ENCODE data around the gene SECISBP2L. TPM values are rescaled to one million over a fixed set of nuclear protein-coding genes. Genes with fewer than 3 reads are reported as not detected.

SECISBP2L gene
- total RNA-seq, 1 experiment from 2014 or later: 24.7 TPM

DNA sequence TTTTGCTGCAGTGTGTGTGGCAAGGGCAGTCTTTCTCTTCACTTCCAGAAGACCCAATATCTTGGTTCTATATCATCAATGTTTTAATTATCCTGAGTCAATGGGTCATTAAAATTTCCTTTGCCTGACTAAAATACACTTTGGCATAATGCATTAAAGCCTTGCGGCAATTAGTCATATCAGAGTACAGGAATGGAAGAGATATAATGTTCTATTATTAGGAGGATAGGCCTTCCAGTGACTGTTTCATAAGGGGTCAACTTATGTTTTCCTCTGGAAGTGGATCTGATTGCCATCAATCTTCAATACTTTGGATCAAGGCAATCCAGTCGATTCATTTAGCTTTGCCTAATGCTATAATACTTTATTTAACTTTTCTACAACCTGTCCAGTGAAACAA is 9.4 kb upstream of the SECISBP2L start:
- Histone ChIP-seq H3K27me3 (ENCODE audit: insufficient read depth, low read length) (no peaks in the 10 kb centered on the region), H3T11ph (ENCODE audit: low read length) (no peak overlapping the region), H3K4ac (ENCODE audit: low read depth, low read length) (no peak overlapping the region), H3K79me1 (ENCODE audit: insufficient read depth, low read depth, low read length, poor library complexity, severe bottlenecking) (no peaks in the 10 kb centered on the region), H2BK15ac (ENCODE audit: low read depth, low read length) (no peak overlapping the region), H3K14ac (ENCODE audit: insufficient read depth, low read length) (no peak overlapping the region), H4K8ac (replicated peaks; ENCODE audit: insufficient read length, low read depth, low read length) (no peak overlapping the region), H4K91ac (ENCODE audit: insufficient read length, low read depth, low read length) (no peak overlapping the region), H2BK12ac (ENCODE audit: insufficient read length, low read depth, low read length) (no peak overlapping the region), H2BK5ac (ENCODE audit: insufficient read length, low read length) (no peak overlapping the region), H2BK120ac (ENCODE audit: low read depth, low read length, poor library complexity, severe bottlenecking) (no peak overlapping the region), H3K18ac (ENCODE audit: insufficient read length, low read depth, low read length) (no peak overlapping the region), H3K9ac (ENCODE audit: extremely low read depth, insufficient read length, low read length) (no peak overlapping the region), H3K27ac (ENCODE audit: insufficient read length, low read depth, low read length) (no peak overlapping the region), H3K4me2 (ENCODE audit: insufficient read depth, insufficient read length, low read length) (no peak overlapping the region), H3K56ac (ENCODE audit: insufficient read length, low read depth, low read length) (no peak overlapping the region), H3K79me2 (ENCODE audit: insufficient read depth, low read length) (no peaks in the 10 kb centered on the region), H4K20me1 (ENCODE audit: control insufficient read depth, insufficient read depth, insufficient read length) (no peaks in the 10 kb centered on the region), H2BK20ac (ENCODE audit: low read depth, low read length, poor library complexity, severe bottlenecking) (no peak overlapping the region), H3K4me1 (ENCODE audit: insufficient read depth, low read length) (no peaks in the 10 kb centered on the region), H2AK5ac (ENCODE audit: insufficient read length, low read length) (no peak overlapping the region), H2AFZ (ENCODE audit: low read length) (no peak overlapping the region), H3K23me2 (ENCODE audit: insufficient read length, low read depth, low read length, poor library complexity, severe bottlenecking) (no peaks in the 10 kb centered on the region), H4K5ac (ENCODE audit: insufficient read length, low read depth, low read length) (no peak overlapping the region), H3K9me3 (ENCODE audit: control insufficient read depth, low read depth, low read length) (no peaks in the 10 kb centered on the region), H3K23ac (ENCODE audit: insufficient read length, low read depth, low read length) (no peak overlapping the region)
- no CpG with 5 or more reads among the region's 2 CpGs for WGBS (ENCODE audit: extremely low coverage, insufficient read length, low lambda C conversion rate)
- H3K36me3 Mint-ChIP-seq (ENCODE audit: insufficient read depth in 1 of 3, low read depth in 3 of 3): peaks cover 0 to 10% (median 0%) of the 10 kb centered on the region in 3 experiments; a peak in 4 of 7 replicates
- DNase-seq: no peak
- H3K9me3 Mint-ChIP-seq: peaks cover 15 to 16% of the 10 kb centered on the region in 2 experiments
- peaks cover 5% of the 10 kb centered on the region; the same call in 1 of the 2 replicates for H3K27me3 Mint-ChIP-seq (ENCODE audit: low read depth)
- peaks cover 6 to 7% of the 10 kb centered on the region in 2 experiments for H3K4me1 Mint-ChIP-seq
- H3K4me3 Mint-ChIP-seq: no peak overlapping the region
- no peak overlapping the region for H3K27ac Mint-ChIP-seq
- TF ChIP-seq, protein P1, sequence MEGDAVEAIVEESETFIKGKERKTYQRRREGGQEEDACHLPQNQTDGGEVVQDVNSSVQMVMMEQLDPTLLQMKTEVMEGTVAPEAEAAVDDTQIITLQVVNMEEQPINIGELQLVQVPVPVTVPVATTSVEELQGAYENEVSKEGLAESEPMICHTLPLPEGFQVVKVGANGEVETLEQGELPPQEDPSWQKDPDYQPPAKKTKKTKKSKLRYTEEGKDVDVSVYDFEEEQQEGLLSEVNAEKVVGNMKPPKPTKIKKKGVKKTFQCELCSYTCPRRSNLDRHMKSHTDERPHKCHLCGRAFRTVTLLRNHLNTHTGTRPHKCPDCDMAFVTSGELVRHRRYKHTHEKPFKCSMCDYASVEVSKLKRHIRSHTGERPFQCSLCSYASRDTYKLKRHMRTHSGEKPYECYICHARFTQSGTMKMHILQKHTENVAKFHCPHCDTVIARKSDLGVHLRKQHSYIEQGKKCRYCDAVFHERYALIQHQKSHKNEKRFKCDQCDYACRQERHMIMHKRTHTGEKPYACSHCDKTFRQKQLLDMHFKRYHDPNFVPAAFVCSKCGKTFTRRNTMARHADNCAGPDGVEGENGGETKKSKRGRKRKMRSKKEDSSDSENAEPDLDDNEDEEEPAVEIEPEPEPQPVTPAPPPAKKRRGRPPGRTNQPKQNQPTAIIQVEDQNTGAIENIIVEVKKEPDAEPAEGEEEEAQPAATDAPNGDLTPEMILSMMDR (conservative IDR thresholded peaks at IDR 0.05): no peak

Measured in H9 (cell line).